ENCODE measurements around the gene ABO.

GRCh38 chr9:133273098-133273497 is 1.9 kb downstream of the ABO start:
- TF ChIP-seq MAFK (IDR thresholded peaks at IDR 0.05; ENCODE audit: low read length) (no peak), CTCF (IDR thresholded peaks at IDR 0.05 in 2 of 3, conservative IDR thresholded peaks at IDR 0.05 in 1 of 3; ENCODE audit: insufficient read depth in 2 of 3, low read depth in 1 of 3, low read length in 3 of 3) (no peak), IRF1 (CRISPR knock-in tag; IDR thresholded peaks at IDR 0.05; ENCODE audit: borderline replicate concordance) (no peak), SUPT5H (IDR thresholded peaks at IDR 0.05) (no peak), POLR2A (conservative IDR thresholded peaks at IDR 0.05) (no peak), NR2F6 (CRISPR knock-in tag; IDR thresholded peaks at IDR 0.05) (no peak)

All from K562 (cell line).